Left forelimb (tissue), 1 donor: Measurements from ENCODE around the gene CAP2.

Experiments
- DNase-seq: peaks from one replicate; pipeline ENCODE4 v3.0.0-alpha.2; 2018; ENCODE audit warnings: low spot score

The CAP2 gene

GRCh38 chr6:17392978-17393891 is at the start of gene CAP2:
TSS of gene CAP2 (plus strand) at chr6:17393595. CDS start at chr6:17421556, 27,961 bp downstream.
- DNase-seq, result peak; percentile 86

- DNase-seq, result no peak
Observed at GRCh38 chr6:17347012-17347411, 46.4 kb upstream of the CAP2 start.

- no peak for DNase-seq
Observed at GRCh38 chr6:17349427-17349826, 44.0 kb upstream of the CAP2 start.

- DNase-seq, result no peak
Observed at GRCh38 chr6:17352302-17352701, 41.1 kb upstream of the CAP2 start.

GRCh38 chr6:17353440-17354175 is 39.8 kb upstream of the CAP2 start:
- no peak for DNase-seq

- DNase-seq, result no peak
Observed at GRCh38 chr6:17354700-17355403, 38.5 kb upstream of the CAP2 start.

- DNase-seq, result no peak
Observed at GRCh38 chr6:17355404-17355774, 38.0 kb upstream of the CAP2 start.

- DNase-seq, result no peak
Observed at GRCh38 chr6:17358515-17358914, 34.9 kb upstream of the CAP2 start.

GRCh38 chr6:17360564-17360963 is 32.8 kb upstream of the CAP2 start:
- DNase-seq, result no peak

GRCh38 chr6:17361013-17361412 is 32.4 kb upstream of the CAP2 start:
- DNase-seq, result no peak

GRCh38 chr6:17365961-17366360 is 27.4 kb upstream of the CAP2 start:
- DNase-seq, result no peak

GRCh38 chr6:17367868-17368267 is 25.5 kb upstream of the CAP2 start:
- DNase-seq, result no peak

- DNase-seq, result no peak
Observed at GRCh38 chr6:17381424-17382147, 11.8 kb upstream of the CAP2 start.

- DNase-seq, result no peak
Observed at GRCh38 chr6:17385660-17386059, 7.7 kb upstream of the CAP2 start.

GRCh38 chr6:17388365-17388764 is 5.0 kb upstream of the CAP2 start:
- DNase-seq, result no peak

GRCh38 chr6:17389274-17389847 is 4.0 kb upstream of the CAP2 start:
- no peak for DNase-seq

- DNase-seq, result no peak
Observed at GRCh38 chr6:17390276-17390675, 3.1 kb upstream of the CAP2 start.

- no peak for DNase-seq
Observed at GRCh38 chr6:17391976-17392375, 1.4 kb upstream of the CAP2 start.

GRCh38 chr6:17393892-17394631 is 667 bp downstream of the CAP2 start:
- DNase-seq, result peak; percentile 72

- no peak for DNase-seq
Observed at GRCh38 chr6:17395112-17395511, 1.7 kb downstream of the CAP2 start.

GRCh38 chr6:17396256-17396655 is 2.9 kb downstream of the CAP2 start:
- no peak for DNase-seq
